Esophagus muscularis mucosa (tissue), 4 donors: ENCODE data around the gene ERBIN.

Experiments
- EP300 ChIP-seq: sonication (generic); formaldehyde crosslinking; IDR thresholded peaks from one replicate; pipeline ENCODE4 v1.6.1; 2017; ENCODE audit warnings: antibody characterized with exemption
- POLR2A ChIP-seq: fragments of 450-650 bp; IDR thresholded peaks from one replicate; pipeline ENCODE4 v1.6.1; 2017; ENCODE audit warnings: antibody characterized with exemption, moderate library complexity, mild to moderate bottlenecking, low read depth
- POLR2AphosphoS5 ChIP-seq, 2 donors: sonication (generic); formaldehyde crosslinking; IDR thresholded peaks; one replicate each; pipeline ENCODE4 v1.6.1; 2017; ENCODE audit warnings: antibody characterized with exemption in 2 of 2
- TF ChIP-seq, protein P1 (sequence below), 3 experiments: fragments of 200-600 bp in 2 of 3; fragments of 450-650 bp in 1 of 3; sonication (generic) in 2 of 3; IDR thresholded peaks; one replicate each; pipeline ENCODE4 v1.5.1; 2017 to 2019; ENCODE audit warnings: antibody characterized with exemption in 3 of 3, mild to moderate bottlenecking in 2 of 3, moderate library complexity in 1 of 3

DNA sequence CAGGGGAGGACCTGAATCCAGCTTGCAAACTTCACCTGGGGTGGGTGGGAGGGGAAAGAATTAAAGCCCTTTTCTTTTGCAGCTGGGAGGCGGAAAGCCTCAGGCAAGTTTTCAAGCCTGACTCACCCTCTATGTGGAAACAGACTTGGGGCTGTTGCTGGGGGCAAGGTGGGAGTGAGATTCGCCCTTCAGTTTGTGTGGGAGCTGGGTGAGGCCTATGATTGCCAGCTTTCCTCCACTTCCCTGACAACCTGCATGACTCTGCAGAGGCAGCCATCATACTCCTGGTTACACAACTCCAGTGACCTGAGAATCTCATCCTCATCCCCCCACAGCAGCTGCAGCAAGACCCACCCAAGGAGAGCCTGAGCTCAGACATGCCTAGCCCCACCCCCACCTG, 174.5 kb downstream of the ERBIN start:
- TF ChIP-seq, protein P1, sequence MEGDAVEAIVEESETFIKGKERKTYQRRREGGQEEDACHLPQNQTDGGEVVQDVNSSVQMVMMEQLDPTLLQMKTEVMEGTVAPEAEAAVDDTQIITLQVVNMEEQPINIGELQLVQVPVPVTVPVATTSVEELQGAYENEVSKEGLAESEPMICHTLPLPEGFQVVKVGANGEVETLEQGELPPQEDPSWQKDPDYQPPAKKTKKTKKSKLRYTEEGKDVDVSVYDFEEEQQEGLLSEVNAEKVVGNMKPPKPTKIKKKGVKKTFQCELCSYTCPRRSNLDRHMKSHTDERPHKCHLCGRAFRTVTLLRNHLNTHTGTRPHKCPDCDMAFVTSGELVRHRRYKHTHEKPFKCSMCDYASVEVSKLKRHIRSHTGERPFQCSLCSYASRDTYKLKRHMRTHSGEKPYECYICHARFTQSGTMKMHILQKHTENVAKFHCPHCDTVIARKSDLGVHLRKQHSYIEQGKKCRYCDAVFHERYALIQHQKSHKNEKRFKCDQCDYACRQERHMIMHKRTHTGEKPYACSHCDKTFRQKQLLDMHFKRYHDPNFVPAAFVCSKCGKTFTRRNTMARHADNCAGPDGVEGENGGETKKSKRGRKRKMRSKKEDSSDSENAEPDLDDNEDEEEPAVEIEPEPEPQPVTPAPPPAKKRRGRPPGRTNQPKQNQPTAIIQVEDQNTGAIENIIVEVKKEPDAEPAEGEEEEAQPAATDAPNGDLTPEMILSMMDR (IDR thresholded peaks at IDR 0.05) = no peak
- TF ChIP-seq POLR2A (no peak), POLR2AphosphoS5 (IDR thresholded peaks at IDR 0.05) (no peak), EP300 (no peak)
